ENCODE data around the gene AKT1.

Gene AKT1

DNA sequence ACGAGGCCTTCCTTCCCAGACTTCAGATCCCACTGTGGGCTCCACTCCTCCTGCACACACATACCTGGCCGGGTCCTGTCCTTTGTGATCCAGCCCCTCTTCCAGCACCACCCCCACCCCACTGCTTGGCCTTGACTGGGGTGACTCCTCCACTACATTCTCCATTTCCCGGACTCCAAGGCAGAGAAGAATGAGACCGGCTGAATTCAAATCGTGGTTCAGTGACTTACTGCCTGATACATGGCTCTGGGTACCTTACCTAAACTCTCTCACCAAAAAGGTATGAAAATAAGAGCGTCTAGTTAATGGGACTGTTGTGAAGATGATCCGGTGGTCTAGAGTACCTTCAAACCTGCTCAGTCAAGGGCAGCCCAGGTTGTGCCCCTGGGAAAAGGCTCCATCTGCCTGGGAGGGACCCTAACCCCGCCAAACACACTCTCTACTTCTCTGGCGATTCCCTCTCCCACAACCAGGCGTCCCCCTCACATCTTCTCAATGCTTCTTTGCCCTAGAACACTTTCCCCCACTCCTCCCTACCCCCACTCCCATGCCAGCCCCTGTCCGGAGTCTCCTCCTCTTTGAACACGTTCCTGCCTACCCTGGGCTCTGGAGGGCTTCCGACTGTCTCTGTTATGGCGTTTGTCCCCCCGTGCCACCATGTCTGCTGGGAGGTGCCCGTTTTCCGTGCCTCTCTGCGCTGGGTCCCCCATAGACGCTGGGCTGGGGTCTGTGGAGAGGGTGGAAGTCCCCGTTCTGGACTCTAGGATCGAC, 3.9 kb upstream of the AKT1 start:
- DNase-seq, result peak in 2 of 14 donors; percentile 36 to 59

DNA sequence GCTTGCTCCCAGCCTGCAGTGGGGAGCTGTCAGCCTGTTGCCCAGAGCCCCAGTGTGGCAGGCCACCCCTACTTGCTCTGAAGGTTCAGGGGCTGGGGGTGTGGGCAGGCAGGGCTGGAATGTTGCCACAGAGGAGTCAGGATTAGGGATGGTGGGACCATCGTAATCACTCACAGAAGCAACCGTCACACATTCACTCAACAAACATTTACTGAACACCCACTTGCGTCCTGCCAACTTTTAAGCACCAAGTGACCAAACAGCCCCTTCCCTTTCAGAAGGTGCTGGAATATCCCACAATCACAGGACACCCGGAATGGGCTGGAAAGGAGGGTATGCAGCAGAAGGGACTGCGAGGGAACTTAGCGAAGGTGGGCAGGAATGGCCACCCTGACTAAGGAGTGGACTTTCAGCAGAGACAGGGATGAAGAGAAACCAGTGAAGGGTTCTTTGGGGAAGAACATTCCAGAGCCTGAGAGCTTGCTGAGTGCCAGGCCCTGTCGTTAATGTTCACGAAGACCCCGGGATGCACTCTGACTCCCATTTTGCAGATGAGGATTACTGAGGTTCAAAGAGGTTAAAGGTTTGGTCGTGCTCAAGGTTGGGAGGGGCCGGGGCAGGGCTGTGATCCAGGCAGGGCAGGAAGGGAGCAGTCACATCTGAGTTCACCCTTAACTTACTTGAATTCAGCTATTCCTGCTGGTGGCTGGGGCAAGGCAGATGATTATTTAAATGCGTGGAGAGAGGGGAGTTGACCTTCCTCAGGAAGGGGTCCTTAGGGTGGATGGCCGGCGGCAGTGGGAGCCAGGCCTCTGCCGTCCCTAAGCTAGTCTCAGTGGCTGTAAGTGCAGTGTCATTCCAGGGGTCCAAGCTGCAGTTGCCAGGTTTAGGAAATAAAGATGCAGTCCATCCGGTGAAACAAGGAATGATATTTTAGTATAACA, 3.0 kb upstream of the AKT1 start:
- DNase-seq, result no peak

DNA sequence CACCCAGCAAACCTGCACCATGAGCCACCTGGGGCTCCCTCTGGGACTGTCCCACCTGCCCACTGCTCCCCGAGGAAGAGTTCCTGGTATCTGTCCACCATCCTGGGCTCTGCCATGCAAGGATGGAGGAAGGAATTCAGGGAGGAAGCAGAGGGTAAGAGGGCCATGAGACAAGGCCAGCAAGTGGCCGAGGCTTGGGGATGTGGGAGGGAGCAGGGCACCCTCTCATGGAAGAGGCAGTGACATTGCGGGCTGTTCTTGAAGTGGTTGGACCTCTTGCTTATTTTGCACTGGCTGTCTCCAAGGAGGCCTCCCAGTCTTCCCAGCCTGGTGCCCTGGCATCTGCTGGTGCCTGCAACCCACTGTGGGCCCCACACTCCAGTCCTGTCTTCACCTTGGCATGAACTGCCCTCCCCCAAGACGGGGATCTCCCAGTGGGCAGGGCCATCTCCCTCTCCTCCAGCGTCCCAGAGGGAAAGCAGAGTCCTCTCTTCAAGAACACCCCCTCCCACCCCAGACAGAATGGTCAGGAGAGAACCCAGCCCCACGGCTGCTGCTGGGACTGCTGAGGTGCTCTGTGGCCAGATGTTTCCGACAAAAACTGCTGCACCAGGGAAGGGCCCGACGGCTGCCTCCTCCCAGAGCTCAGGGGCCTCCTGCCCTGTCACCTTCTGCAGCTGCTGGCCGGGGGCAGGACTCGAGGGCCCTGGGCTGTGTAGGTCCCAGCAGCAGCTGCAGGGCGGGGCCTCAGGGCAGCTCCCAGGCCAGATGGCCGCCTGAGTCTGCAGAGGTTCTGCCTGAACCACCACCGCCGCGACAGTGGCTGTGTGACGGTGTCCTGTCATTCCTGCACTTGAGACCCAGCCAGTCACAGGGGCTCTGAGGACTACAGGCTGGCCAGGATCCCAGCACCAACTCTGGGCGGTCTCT, 1.8 kb upstream of the AKT1 start:
- DNase-seq, result no peak

DNA sequence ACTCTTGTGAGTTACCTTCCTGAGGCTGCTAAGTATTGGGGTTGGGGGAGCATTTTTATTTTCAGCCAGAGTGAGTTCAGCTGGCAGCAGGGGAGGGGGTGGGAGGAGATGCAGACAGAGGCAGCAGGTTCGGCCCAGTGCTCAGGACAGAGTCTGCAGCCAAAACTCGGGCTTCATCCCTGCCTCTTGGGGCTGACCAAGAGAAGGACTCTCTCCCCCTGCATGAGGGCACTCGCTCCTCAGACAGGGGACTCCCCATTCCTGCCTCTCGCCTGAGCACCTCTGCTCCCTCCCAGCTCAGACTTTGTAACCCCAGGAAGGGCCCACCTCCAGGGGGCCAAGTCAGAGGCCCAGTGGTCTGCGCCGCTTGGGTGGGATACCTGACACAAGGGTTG, 1.1 kb upstream of the AKT1 start:
- no peak for DNase-seq

DNA sequence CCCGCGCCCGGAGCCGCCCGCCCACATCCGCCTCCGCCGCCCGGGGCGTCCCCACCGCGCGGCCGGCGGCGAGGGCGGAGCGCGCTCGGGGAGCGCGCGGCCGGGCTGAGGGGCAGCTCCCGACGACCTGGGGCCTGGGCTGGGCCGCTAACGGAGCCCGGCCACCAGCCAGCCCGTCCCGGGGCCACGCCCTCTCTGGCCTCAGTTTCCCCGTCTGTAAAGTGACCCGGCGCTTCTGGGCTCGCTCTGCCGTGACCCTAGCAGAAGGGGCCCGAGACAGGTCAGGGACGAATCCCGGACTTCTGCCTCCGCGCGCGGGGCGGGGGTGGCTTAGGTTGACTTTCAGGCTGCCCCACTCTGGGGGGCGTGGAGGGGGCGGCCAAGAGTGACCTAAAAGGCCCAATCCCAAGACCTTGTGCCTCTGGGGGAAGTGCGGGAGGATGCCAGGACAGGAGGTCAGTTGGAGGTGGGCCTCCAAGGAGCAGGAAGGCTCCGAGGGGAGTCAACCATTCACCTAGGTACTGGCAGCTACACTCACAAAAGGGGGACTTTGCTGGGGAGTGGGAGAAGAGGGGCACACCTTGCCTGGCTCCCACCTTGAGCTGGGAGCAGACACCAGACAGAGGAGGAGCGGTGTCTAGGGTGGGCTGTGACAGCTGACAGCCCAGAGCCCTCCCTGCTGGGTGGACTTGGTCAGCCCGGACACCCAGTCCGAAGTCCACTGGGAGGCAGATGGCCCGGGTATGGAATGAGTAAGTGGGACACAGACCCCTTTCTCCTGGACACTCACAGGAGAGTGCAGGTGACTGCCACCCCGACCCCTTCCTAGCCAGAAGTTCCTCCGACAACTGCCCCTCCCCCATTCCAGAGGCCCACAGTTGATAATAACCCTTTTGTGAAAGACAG, 486 bp upstream of the AKT1 start:
- peak in 4 of 14 donors; percentile 21 to 72 (median 26) for DNase-seq

DNA sequence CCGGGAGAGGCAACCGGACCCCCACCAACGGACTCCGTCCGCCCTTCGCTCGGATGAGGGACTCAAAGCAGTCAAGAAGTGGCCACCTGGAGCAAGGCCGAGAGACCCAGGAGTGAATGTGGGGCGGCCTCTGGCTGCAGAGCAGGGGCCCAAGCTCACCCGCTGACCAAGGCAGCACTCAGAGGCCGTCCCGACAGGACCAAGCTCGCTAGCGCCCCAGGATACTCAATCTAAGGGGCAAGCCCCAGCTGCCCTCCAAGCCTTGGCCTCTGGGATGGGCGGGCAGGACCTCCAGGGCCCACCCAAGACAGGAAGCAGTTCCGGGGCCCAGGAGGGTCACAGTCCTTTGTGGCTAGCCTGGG, 936 bp downstream of the AKT1 start:
- DNase-seq, result peak in 1 of 14 donors; percentile 54

DNA sequence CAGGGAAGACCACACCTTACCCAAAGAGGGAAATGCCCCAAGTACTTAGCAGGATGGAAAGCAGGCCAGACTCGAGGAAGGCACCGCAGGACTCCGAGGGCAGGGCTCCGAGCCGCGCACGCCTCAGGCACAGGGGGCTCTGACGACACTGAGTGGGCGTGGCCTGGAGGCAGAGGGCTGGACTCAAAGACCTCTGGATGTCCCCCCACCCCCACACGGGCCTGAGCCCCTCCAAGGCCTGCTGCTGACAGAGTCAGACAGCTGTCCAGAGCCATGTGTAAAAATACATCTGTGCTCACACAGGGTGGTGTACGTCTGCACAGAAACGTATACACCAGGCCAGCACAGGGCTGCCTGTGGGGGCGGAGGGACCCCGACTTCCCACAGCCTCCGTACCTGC, 1.4 kb downstream of the AKT1 start:
- no peak for DNase-seq

DNA sequence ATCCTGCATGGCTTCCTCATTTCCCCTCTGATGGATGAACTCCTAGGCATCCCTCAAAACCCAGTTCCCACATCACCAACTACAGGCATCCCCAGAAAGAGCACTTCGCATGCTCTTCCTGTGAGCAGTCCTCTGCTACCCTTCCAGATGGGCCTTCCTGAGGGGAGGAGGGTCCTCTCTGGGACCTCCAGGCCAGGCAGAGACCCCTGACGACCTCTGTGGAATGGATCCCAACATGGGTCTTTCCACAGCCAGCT, 1.9 kb downstream of the AKT1 start:
- no peak for DNase-seq

DNA sequence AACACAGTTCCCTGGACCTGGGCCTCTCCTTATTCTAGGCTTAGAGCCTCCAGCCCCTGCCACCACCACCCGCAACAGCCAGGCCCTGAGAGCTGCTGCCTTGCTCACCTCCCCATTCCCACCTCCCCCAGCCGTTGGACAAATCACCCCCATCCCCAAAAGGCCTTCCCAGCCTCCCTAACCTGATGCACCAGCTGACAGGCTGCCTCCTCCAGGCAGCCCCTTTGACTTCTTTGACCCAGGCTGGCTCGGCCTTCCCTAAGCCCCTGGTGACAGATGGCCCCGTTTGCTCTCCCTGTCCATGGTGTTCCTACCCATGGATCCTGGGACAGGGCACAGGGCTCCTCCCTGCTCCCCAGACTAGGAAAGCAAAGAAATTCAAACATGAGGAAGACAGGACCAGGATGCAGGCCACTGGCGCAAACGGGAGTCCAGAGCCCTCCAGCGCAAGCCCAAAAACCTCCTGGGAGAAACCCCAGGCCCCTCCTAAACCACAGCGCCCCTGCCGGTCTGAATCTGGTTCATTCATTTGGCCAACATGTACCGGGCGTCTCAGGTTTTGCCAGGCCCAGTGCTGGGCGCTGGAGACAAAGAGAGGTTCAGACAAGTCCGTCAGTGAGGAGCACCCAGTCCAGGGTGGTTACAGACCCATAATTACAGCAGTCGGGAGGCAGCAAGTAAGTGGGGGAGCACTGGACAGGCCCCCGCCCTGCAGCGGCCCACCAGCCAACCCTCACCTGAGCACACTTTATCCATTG, 2.4 kb downstream of the AKT1 start:
- no peak for DNase-seq

DNA sequence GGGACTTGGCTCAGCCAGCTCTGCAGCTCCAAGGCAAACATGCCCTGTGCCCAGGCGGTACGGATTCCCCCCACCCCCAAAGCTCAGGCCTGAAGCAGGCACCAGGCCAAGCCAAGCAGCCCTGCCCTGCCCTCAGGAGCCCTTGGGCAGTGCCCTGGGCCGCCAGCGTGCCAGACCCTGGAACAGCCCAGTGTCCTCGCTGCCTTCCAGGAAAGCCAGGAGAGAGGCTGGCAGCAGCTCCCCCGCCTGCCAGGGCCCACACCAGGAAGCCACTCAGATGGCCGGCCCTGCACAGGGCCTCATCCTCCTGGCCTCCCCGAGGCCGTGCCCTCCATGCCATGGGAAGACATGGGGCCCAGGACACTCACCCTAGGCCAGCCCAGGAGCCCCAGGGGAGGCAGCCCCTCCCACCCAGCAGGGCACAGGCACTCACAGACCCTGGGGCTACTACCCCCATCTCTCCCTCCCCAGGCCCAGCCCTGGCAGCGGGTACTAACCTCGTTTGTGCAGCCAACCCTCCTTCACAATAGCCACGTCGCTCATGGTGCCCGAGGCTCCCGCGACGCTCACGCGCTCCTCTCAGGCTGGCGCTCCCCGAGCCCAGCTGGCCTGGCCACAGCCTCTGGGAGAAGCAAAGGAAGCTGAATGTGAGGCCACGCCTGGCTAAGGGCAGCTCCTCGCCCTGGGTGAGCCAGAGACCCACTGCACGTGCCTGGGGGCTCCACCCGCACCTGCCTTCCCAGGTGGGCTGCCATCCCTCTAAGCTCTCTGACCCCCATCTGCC, 3.3 kb downstream of the AKT1 start:
- peak in 3 of 14 donors; percentile 17 to 73 (median 33) for DNase-seq

DNA sequence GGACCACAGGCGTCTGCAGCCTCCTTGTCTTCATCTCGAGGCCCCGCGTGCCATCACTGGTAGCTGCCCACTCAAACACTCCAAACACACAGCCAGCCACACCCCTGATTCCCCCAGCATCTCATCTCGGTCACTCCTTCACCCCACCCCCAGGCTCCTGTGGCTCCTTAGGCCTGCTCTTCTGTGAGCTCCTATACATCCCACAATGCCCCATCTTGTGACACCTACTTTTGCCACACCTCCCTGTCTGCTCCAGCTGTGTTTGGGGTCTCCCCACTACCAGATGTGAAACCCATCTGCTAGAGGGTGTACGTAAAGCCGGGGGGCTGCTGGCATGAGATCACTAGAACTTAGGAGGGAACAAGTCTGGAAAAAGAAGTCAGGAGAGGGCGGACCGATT, 4.1 kb downstream of the AKT1 start:
- no peak for DNase-seq

DNA sequence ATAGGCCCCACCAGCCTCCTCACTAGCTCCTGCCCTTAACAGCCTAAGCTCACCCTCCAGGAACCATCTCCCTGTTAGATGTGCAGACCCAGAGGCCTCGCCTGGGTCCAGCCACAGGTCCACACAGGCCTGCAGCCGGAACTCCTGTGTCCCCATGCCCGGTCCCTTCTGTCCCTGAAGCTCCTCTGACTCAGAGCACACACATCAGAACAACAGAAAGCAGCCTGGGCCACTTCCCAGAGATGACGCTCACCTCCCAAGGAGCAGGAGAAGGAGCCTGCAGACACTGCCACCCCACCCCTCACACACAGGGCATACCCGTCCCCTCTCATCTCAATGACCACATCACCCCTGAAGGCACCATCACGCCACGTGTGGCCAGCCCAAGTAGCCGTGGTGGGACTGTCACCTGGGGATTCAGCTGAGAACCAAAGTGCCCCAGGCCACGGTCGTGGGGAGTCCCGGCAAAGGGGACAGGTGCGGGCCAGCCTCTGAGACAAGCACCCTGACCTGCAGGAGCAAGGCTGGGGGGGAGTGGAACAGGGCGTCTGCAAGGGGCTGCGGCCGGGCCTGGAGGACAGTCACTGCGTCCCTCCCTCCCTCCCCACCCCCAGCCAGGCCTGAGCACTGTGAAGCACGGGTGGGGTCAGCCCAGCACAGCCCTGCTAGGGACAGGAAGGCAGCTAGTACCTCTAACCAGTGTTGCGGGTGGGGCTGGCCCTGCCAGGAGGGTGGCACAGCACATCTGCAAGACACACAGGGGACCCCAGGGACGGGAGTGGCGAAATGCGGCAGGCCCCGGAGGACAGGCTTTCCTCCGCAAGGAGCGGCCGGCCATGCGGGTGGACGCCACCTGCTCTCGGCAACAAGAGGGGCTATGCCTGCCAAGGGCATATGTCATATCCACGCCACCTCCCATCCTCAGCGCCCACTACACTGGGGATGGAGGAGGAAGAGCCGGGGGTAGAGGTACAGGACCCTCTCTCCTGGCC, 5.5 kb downstream of the AKT1 start:
- DNase-seq, result no peak

DNA sequence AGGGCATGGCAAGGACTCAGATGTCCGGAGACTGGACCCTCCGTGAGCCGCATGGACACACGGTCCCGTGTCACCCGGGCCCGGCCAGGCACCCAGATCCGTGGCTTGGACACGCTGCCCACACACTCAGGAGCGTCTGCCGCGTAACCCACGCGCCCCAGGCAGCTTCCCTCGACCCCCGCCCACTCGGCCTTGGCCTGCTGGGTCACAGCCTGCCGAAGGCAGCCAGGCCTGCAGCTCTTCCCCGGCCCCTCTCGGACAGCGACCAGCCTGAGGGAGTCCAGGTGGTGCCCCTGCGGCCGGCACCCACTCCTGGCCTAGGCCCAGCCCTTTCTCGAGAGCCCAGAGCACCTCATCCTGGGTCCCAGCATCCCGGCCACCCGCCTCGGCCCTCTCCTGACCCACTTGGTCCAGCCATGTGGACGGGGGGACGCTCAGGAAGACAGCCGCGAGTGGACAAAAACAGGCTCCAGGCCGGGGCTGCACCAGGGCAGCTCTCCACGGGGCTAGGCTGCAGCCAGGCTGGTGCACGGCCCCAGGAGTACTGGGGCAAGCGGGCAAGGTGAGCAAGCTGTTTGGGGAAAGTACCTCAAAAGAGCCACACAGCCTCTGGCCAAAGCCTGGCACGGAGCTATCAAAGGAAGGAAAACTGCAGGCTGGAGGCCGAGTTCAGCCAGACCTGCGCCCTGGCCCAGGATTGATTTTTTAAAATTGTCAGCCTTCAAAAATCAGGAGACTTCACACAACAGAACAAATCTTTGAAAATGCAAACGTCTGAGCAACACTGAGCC, 6.5 kb downstream of the AKT1 start:
- DNase-seq, result no peak

DNA sequence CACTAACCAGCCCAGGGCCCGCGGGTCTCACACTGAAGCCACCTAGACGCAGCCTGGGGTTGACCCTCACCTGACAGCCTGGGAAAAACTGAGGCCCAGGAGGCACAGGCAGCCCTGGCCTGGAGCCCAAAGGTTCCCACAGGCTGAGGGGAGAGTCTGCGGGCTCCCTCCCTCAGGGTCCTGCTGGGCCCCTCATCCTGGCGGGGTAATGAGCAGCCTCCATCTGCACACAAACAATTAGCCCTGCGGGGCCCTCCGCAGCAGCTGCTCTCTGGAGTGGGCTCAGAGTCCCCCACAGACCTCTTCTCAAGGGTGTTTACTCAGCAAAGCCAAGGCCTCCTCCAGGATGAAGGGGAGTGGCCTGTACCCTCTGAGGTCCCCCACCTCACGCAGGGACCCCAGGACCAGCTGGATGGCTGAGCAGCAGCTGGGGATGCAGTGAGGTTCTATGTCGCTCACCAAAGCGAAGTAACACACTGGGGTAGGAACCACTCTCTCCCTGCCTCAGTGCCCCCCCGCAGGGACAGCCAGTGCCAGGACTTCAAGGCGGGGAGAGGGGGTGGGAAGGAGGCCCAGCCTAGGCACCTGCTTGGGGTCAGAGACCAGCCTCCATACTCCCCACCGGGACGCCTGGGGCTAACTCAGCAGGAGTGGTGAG, 7.3 kb downstream of the AKT1 start:
- DNase-seq, result no peak

DNA sequence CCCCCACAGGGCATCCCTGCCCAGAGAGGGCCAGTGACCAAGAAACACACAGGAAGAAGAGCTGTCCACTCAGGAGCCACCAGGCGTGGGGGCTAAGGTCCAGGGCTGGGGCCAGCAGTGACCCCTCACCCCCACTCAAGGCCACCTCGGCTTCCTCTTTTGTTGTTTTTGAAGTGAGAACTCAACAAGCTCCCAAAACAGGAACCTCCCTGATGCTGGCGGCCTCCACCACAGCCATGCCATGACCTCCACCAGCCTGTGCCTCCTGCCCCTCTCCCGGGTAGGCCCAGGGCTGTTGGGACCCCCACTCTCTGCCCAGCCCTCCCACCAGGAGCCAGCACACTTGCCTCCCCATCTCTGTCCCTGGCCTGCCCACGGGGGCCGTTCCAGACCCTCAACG, 7.8 kb downstream of the AKT1 start:
- DNase-seq, result no peak

DNA sequence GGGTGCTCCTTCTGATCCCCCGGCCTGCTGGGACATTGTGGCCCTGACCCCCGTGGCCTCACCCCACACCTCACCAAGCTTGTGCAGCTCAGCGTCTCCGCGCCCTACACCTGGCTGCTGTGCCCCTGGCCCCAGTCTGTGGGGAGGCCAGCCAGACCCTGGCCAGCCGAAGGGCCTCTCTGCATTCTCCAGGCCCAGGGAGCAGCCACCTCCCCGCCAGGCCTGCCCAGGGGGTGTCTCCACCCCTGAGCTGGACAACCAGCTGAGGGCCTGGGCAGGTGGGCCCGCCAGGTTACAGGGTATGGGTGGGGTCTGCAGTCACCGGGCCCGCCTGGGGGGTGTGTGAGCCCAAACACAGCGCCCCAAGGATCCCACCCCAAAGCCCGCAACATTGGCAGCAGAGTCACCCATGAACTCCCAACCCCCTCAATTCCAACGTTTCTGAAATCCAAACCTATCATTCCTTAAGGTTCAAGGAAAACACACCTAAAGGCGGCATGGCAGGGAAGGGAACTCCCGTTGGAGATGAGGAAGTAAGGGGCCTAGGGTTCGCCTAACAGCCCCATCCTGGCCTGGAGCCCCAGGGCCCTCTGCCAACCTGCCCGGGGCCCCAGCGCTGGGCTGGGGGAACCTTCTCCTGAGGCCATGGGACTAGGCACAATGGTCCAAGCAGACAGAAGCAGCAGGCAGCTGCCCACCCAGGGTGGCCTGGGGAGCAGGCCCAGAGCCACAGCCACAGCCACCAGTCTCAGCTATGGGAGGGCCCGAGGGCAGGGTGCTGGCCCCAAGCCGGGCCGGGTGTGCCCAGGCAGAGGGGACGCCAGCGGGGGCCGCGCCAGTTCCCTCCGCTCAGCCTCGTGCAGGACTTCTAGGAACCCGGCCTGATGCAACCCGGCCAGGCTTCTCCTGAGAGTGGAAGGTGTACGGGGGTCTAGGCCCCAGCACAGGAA, 8.5 kb downstream of the AKT1 start:
- DNase-seq, result peak in 1 of 14 donors; percentile 52

Measured in C1 segment of cervical spinal cord (tissue), 14 donors.